NCI-H1105 (cell line): ENCODE data around the gene TRIM67.

Experiments
- DNase-seq: peaks from one replicate; lab custom pipeline; 2025; lab: John Stamatoyannopoulos, UW

Gene TRIM67

GRCh38 chr1:231233735-231234417 is 72.0 kb downstream of the TRIM67 start:
- DNase-seq: no peak

DNA sequence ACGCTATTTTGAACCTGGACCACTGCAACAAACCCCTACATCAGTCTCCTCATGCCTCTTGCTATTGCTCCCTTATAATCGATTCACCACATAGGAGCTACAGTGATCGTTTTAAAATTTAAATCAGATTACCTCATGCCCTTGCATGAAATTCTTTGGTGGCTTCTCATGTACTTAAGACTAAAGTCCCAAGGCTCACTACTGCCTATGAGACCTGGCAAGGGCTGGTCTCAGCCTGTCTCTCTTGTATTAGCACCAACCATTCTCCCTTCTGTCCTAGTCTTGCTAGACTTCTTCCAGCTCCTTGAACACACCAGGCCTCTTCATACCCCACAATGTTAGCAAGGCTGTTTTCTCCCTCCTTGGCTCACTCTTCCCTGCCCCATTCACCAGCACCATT is 72.6 kb downstream of the TRIM67 start:
- DNase-seq: no peak

DNA sequence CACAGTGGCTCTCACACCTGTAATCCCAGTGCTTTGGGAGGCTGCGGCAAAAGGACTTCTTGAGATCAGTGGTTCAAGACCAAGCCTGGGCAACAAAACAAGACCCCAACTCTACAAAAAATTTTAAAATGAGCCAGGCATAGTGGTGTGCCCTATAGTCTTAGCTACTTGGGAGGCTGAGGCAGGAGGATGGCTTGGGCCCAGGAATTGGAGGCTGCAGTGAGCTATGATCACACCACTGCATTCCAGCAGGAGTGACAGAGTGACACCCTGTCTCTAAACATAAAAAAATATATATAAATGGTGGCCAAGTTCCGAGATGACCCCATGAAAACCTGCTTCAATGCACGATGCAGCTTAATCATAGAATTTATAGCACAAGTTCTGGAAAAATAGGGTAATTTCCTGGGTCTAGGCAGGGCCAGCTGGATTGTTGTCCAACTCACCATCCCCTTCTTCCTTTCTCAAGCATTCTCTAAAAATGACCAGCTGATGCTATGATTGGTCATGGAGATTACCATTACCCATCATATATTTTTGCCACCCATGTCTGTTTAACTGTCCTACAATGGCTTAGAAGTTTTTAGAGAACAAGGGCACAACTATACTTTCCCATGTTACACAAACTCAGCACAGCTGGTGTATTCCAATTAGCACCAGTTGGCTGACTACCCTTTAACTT is 73.8 kb downstream of the TRIM67 start:
- DNase-seq: no peak

DNA sequence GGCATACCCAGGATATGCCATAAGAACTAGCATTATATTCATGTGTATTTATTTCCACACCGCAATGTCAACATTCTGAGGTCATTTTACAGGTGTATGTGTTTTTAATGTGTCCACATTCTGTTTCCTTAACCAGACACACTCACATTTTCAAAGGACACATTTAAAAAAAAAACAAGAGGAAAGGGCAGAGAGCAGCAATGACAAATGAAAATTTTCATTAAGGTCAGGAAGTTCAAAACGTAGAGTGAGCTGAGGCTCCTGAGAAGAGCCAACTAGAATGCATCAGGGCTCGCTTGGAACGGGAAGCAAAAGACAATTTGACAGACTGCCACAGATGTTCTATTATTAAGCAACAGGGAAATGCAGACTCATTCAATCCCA is 74.3 kb downstream of the TRIM67 start:
- no peak for DNase-seq

DNA sequence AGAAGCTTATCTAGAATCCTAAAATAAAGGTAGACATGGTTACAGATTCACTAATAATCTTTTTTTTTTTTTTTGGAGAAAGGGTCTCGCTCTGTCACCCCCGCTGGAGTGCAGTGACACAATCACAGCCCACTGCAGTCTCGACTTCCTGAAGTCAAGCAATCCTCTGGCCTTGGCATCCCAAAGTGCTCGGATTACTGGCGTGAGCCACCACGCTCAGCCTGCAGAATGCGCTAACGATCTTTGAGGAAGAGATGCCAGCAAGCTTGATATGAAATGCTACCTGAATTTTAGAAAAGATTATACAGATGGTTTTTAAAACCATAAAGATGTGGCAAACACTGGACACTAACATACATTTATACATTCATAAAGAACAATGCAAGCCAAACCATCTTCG is 75.1 kb downstream of the TRIM67 start:
- no peak for DNase-seq

GRCh38 chr1:231238298-231238697 is 76.4 kb downstream of the TRIM67 start:
- DNase-seq: no peak

DNA sequence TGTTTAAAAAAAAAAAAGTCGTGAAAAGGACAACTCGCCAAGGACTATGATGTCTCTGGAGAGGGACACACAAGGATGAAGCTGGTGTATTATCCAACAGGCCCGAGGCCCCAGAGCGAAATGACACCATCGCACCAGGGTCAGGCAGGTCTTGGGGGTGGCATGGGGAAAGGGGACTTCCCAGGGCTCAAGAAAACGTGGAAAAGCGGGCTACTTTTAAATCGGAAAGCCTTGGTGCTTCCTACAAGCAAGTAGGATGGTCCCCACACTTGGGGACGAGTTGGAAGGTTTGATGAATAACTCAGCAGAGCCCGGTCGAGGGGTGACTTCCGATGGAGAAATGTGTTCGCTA is 78.6 kb downstream of the TRIM67 start:
- no peak for DNase-seq

GRCh38 chr1:231240883-231241735 is 79.3 kb downstream of the TRIM67 start, which contains the start of gene GNPAT:
Gene GNPAT (plus strand): TSS chr1:231241212. CDS start chr1:231241379, 167 bp downstream.
- DNase-seq: peak; percentile 62

DNA sequence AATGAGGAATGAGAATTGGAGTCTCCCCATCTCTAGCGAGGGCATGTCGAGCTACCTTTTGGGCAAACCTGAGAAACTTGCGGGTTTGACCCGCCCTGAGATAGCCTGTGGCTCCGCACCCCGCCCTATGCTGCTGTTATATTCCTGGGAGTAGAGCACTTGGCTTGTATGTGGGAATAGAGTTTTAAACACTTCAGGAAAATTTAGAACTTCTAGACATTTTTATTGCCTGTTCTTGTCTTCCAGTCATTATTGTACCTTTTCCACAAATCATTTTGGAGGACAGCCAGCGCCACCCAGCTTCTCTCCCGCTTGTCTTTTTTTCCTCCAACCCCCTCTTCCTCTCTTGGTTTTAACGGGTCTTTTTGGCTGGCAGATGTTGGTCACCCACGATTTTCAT is 79.9 kb downstream of the TRIM67 start:
- DNase-seq: no peak

DNA sequence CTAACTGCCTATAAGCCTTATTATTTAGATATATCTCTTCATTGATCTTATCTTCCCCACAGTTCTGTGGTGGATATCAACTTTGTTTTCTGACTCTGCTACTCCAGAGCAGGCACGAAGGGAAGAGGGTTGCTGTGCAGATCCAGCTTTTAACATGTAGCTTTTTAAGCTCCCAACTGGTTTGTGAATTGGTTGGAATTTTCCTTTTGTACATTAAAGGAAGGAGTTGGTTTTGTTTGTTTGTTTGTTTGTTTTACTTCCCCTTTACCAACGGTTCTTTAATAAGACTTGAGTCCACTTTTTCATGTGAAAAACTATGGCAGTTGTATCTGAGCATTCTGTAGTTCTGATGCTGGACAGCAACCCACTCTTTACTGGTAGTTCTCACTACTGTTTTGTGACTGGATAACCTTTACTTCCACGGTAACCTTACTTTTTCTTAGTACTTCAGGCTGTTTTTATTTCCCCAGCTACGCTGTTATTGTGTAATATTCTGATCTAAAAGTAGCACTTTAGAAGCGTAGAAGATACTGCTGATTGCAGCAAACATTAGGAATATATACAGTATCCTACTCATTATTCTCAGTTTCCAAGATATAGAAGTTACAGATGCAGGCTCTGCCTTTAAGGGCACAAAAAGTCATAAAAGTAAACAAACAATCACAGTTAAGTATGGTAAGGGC is 80.8 kb downstream of the TRIM67 start:
- DNase-seq: no peak

- DNase-seq: no peak
Measured at GRCh38 chr1:231248778-231249177, 86.9 kb downstream of the TRIM67 start.

DNA sequence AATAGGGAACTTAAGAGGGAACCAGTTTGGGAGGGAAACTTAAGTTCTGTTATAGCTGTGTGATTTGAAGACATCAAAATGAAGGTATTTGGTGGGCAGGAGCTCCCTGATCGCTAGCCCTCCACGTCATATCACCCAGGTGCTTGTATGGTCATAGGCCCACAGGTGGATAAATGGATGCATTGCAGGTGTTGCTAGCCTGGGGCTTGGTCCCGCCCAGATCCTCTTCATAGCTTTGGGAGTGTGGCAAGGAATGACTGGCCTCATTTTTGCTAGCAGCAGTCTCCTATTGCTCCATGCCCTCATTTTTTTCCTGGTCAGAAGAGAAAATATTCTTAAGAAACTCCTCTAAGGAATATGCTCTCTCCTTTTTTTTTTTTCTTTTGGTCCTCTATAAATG is 90.5 kb downstream of the TRIM67 start:
- no peak for DNase-seq

- no peak for DNase-seq
Measured at GRCh38 chr1:231260351-231260750, 98.5 kb downstream of the TRIM67 start.

- no peak for DNase-seq
Measured at GRCh38 chr1:231264642-231265041, 102.8 kb downstream of the TRIM67 start.

DNA sequence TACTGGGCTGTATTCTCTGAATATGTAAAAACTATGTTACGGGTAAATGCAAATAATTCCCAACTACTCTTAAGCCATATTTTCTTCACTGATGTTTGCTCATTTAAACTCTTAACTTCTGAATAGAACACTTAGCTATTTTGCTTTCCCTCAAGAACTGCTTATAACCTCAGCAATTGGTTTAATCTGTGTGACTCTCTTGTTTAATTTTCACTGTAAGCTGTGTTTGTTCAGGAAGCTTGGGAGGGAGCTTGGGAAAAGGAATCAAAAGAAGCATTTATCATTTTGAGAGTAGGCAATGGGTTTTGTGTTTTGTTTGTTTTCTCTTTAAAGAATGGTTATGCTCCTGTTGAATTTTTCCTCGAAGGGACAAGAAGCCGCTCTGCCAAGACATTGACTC is 103.5 kb downstream of the TRIM67 start:
- DNase-seq: no peak

- no peak for DNase-seq
Measured at GRCh38 chr1:231266811-231267322, 105.0 kb downstream of the TRIM67 start.
